AG04450 (cell line): Measurements from ENCODE around the gene NRROS. TPM values are rescaled to one million over a fixed set of nuclear protein-coding genes. Genes with fewer than 3 reads are reported as not detected.
A peak's percentile ranks its signal among the peaks of the same experiment; 100 is the strongest.

Experiments used
- CTCF ChIA-PET: fragments of 300-600, 350-600 bp; formaldehyde crosslinking; extraction: SDS; loops from one replicate; lab custom pipeline; 2022; ENCODE audit warnings: antibody characterized with exemption, inconsistent platforms; lab: Charles Lee
- POLR2A ChIA-PET: fragments of 350-600 bp; formaldehyde crosslinking; extraction: SDS; loops from one replicate; lab custom pipeline; 2021; ENCODE audit warnings: antibody characterized with exemption, inconsistent platforms; lab: Yijun Ruan, JAX
- DNase-seq: peaks from one replicate; pipeline ENCODE4 v3.0.0-alpha.2; 2011; ENCODE audit warnings: low read depth, low spot score
- H3K27ac ChIP-seq: one replicate; pipeline ENCODE4 v1.5.1; 2012; ENCODE audit warnings: low read depth, low read length, control low read depth
- H3K27me3 ChIP-seq: one replicate; pipeline ENCODE4 v1.6.0; 2012; ENCODE audit warnings: low read length; ENCODE audit not compliant: control insufficient read depth, insufficient read depth
- H3K4me3 ChIP-seq: 2 replicates; pipeline ENCODE4 v1.5.1; 2011; ENCODE audit warnings: mild to moderate bottlenecking, low read depth, low read length, control low read depth
- H3K9me3 ChIP-seq: 2 replicates; pipeline ENCODE4 v1.5.1; 2012; ENCODE audit warnings: low read length; ENCODE audit not compliant: control insufficient read depth, insufficient read depth
- CTCF ChIP-seq: IDR thresholded peaks from 2 replicates; pipeline ENCODE4 v1.5.1; 2011; ENCODE audit warnings: low read depth, low read length, control low read depth, inconsistent platforms
- polyA plus RNA-seq: library from polyadenylated mRNA; depleted of rRNA; stranded (reverse); fragments of >200 nt; gene quantifications from 2 replicates; pipeline ENCODE4 v1.2.3, GENCODE V29; 2011

NRROS gene
- polyA plus RNA-seq, 1 experiment: 0.11 TPM

- no peak for TF ChIP-seq CTCF
- ChIA-PET POLR2A (no interaction called here), CTCF (no interaction called here)
- DNase-seq: no peak
- Histone ChIP-seq H3K4me3 (no peak overlapping the region), H3K27me3 (peaks cover 11% of the 10 kb centered on the region), H3K27ac (no peak overlapping the region), H3K9me3 (no peaks in the 10 kb centered on the region; the same call in 1 of the 2 replicates)
Measured at GRCh38 chr3:196673632-196674031, 34.1 kb downstream of the NRROS start.

- DNase-seq: no peak
- POLR2A ChIA-PET: no interaction called here
- CTCF ChIA-PET: interaction anchor here (0.8 to 2.2 kb wide), 4 partner anchors 8 to 68 kb away, joined by 3 to 26 read pairs (median 6); no protein-coding TSS in a partner anchor
- Histone ChIP-seq H3K9me3 (no peaks in the 10 kb centered on the region; the same call in 1 of the 2 replicates), H3K4me3 (no peak overlapping the region), H3K27me3 (peaks cover 13% of the 10 kb centered on the region), H3K27ac (no peak overlapping the region)
- TF ChIP-seq CTCF: no peak
Measured at GRCh38 chr3:196677353-196677752, 37.9 kb downstream of the NRROS start.

GRCh38 chr3:196677931-196678330, 38.4 kb downstream of the NRROS start:
- Histone ChIP-seq H3K4me3 (no peak overlapping the region), H3K27me3 (peaks cover 13% of the 10 kb centered on the region), H3K9me3 (no peaks in the 10 kb centered on the region; the same call in 1 of the 2 replicates), H3K27ac (no peak overlapping the region)
- DNase-seq: no peak
- no peak for TF ChIP-seq CTCF
- ChIA-PET CTCF (interaction anchor here (0.8 to 2.2 kb wide), 3 partner anchors 9 to 69 kb away, joined by 3 to 26 read pairs (median 3); no protein-coding TSS in a partner anchor), POLR2A (no interaction called here)

- peak; percentile 7 for DNase-seq
- peak; percentile 87 for TF ChIP-seq CTCF
- Histone ChIP-seq H3K27me3 (peaks cover 6% of the 10 kb centered on the region), H3K4me3 (no peak overlapping the region), H3K27ac (no peak overlapping the region), H3K9me3 (no peaks in the 10 kb centered on the region)
- POLR2A ChIA-PET: interaction anchor here (0.6 kb wide), 1 partner anchor 23 kb away, joined by 3 read pairs; no protein-coding TSS in a partner anchor
- CTCF ChIA-PET: interaction anchor here (0.6 to 6.8 kb wide), 26 partner anchors 8 to 436 kb away, joined by 3 to 209 read pairs (median 4); no protein-coding TSS in a partner anchor
Measured at GRCh38 chr3:196684548-196685407, 45.3 kb downstream of the NRROS start.

- Histone ChIP-seq H3K27ac (no peak overlapping the region), H3K9me3 (no peaks in the 10 kb centered on the region), H3K4me3 (no peak overlapping the region), H3K27me3 (peaks cover 4% of the 10 kb centered on the region)
- ChIA-PET CTCF (interaction anchor here (0.5 to 6.8 kb wide), 5 partner anchors 9 to 158 kb away, joined by 3 to 209 read pairs (median 12); no protein-coding TSS in a partner anchor), POLR2A (interaction anchor here (0.7 kb wide), 1 partner anchor 77 kb away, joined by 3 read pairs; no protein-coding TSS in a partner anchor)
- no peak for DNase-seq
- no peak for TF ChIP-seq CTCF
Measured at GRCh38 chr3:196686436-196686835, 46.9 kb downstream of the NRROS start.
